GM10847 (cell line): Measurements from ENCODE around the gene TLL2.

Source experiments
- POLR2A ChIP-seq: IDR thresholded peaks from 2 replicates; pipeline ENCODE4 v1.6.1; 2011; ENCODE audit not compliant: insufficient read length; ENCODE audit errors: extremely low read depth

Gene TLL2

DNA sequence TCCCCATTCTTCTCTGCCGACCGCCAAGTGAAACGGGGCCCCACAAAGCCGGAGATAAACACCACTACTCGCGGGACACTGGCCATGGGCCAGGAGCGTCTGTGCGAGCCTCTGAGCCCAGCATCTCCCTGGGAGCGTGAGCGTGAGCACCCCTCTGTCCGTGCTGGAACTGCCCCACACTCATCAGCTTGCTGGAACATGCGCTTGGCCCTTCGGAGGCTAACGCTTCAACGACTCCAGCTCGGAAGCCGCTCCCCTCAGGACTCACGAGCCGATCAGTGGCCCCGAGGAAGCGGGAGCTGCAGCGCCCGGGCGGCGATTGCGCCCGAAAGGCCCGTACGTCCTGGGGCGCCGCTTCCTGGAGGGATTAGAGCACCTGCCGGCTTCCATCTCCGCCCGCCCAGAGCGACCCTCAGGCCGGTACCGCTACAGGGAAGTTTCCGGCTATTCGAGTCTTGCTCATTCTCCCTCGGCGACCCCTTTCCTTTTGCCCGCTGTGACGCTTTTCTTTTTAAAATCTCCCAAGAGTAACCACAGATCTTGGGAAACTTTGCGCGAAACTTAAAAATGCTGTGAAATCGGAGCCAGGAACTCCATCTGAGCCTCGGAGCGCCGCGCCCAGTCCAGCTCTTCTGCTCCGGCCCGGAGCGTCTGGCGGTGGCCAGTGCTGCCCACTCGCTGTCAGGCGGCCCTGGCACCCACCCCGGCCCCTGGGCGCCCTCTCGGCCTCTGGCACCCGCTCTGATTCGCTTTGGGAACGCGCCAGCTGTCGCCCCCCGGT is 1.0 kb downstream of the TLL2 start:
- no peak for TF ChIP-seq POLR2A

DNA sequence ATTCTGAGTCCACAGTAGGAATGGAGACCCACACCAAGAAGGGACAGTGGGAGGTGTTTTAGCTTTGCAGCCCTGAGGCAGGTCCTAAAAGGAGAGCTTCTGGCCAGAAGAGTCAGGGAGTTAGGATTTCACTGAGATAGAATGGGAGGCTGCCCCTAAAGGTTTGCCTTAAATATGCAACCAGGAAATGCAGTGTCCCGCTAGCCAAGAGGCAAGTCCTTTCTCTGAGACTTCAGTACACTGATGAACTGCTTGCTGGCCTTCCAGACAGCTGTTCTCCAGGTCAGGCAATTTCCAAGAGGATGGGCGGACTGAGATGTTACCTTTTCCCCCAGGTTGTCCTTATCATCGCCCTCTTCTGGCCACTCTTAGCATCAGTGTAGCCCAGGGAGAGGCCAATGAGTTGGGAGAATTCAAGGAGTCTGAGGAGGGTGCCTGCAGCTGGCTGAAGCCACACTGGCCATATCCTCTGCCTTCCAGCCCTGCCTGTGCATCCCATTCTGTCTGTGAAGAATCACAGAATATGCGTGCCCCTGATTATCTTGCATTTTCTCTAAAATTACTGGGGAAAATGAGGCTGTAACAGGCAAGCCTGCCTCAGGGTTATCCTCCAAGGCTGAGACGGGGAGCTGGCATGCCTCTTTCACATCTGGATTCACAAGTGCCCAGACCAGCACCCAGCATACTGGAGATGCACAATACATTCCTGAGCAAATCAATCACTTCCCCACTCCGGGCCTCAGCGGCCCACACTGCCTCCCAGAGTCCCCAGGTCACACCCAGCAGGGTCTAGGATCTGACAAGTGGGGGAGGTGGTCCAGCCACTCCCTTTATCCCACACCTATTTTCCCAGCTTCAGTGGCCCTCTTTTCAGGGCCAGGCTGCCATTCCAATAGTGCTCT is 2.4 kb downstream of the TLL2 start:
- no peak for TF ChIP-seq POLR2A

DNA sequence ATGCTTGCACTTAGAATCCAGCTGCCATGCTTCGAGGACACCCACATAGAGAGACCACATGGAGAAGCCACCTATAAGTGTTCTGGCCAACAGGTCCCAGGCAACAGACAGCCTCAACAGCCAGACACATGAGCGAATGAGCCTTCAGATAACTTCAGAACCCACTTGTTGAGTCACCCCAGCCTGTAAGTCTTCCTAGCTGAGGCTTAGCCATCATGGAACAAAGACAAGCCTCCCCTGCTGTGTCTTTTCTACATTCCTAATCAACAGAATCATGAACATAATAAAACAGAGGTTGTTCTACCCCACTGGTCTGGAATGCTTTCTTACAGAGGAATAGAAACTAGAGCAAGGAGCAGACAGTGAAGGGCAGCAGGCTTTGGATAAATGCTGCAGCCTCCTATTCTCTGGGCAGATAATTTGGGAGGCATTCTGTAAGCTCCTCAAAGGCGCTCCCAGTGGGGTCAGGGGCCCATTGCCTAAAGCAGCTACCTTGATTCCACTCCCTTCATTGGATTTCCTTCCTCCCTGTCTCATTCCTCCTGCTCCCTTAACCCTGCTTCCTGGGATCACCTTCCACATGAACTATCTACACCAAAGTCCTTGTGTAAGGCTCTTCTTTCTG is 4.6 kb downstream of the TLL2 start:
- no peak for TF ChIP-seq POLR2A

DNA sequence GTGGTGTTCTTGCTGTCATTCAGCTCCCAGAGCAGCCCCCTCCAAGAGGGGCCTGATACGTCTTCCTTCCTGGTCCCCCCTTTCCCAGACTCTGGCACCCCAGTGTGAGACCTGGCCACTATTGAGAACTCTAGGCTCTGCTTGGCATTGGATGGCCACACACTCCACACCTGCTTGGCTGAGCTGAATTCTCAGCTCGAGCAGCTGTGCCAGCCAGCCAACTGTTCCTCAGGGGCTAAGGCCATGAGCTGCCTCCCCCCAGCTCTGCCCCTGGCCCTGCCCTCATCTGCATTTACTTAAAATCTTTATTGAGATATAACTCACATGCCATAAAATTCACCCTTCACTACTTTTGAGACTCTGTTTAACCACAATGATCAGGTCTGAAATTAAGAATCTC is 6.7 kb downstream of the TLL2 start:
- no peak for TF ChIP-seq POLR2A

DNA sequence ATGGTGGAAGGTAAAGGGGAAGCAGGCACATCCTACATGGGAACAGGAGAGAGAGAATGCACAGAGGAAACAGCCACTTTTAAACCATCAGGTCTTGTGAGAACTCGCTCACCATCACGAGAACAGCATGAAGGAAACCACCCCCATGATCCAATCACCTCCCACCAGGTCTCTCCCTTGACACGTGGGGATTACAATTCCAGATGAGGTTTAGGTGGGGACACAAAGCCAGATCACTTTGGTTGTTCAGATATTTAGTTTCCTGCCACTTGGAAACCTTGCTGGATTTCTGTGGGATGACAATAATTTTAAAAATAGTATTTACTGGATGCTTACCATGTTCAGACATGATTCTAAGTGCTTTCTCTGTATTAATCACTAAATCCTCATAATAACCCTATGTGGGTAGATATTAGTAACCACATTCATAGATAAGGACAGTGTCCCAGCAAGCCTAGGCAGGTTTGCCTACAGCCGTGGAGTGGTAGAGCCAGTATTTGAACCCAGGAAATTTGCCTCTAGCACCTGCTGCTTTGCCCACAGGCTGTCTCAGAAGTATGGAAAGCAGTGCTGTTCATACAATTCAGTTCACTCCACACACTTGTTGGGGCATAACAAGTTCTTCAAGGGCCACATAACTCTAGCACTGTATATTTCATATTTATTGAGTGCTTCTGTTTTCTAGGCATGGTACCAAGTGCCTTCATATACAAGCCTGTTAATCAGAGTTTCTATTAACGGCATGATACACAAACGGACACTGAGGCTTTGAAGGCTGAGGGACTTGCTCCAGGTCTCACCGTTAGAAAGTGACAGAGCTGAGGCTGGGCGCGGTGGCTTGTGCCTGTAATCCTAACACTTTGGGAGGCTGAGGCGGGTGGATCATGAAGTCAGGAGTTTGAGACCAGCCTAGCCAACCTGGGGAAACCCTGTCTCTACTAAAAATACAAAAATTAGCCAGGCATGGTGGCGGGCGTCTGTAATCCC is 8.3 kb downstream of the TLL2 start:
- no peak for TF ChIP-seq POLR2A

DNA sequence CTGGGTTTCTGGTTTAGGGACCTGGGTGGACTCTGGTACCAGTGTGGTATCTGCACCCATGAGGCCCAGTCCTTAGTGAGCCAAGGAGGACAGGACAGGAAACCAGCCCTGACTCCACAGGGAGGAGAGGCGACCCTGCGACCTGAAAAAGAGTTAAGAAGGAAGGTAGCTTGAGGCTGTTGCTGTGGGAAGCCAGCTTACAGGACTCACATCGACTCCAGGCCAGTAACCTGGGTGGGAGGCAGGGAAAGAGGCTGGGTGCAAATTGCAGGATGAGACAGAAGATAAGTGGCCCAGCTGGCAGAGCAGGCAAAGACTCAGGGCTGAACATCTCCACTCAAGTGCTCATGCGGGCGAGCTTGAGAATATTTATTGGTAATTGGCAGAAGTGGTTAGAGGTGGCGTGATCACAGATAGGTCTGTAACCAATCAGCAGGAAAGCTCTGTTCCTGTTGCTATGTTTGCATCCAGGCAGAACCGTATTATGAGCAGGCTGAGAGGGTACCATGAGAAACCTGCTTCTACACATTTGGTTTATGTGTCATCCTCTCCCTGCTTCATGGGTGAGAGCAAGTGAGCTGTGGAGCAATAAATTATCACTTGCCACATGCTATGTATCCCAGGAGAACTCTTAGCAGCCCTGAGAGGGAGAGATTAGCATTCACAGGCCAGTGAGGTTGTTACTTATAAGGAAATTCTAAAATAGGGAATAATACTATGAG is 11.0 kb downstream of the TLL2 start:
- TF ChIP-seq POLR2A, result no peak

DNA sequence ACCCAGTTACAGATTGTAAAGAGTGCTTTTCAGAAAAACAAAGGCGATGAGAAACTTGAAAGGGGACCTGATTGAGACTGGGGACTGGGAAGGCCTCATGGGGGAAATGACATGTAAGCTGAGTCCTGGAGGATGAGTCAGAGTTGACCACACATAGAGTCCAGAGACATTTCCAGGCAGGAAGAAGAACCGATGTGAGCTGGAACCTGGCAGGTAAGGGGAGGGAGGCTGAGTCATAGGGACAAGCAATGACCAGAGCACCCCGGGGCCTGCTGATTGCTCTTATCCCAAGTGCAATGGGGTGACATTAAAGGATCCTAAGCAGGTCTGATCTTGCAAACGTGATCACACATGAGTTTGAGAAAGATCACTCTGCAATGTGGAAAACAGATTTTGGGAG is 11.7 kb downstream of the TLL2 start:
- no peak for TF ChIP-seq POLR2A

DNA sequence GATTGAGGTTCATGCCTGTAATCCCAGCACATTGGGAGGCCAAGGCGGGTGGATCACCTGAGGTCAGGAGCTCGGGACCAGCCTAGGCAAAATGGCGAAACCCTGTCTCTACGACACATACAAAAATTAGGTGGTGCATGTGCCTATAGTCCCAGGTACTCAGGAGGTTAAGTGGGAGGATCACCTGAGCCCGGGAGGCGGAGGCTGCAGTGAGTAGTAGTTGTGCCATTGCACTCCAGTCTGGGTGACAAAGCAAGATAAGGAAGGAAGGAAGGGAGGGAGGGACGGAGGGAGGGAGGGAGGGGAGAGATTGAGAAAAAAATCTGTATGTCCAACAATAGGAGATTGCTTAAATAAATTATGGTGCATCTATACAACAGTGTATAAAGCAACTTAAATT is 13.2 kb downstream of the TLL2 start:
- no peak for TF ChIP-seq POLR2A

DNA sequence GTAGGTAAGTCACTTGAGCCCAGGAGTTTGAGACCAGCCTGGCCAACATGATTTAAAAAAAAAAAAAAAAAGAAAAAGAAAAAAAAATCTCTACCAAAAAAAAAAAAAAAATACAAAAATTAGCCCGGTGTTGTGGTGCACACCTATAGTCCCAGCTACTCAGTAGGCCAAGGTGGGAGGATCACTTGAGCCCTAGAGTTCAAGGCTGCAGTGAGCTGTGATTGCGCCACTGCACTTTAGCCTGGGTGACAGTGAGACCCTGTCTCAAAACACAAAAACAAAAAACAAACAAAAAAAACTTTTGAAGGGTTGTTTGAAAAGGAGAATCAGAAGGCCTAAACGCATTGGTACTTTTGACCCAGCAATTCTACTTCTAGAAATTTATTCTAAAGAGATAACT is 13.7 kb downstream of the TLL2 start:
- TF ChIP-seq POLR2A, result no peak

DNA sequence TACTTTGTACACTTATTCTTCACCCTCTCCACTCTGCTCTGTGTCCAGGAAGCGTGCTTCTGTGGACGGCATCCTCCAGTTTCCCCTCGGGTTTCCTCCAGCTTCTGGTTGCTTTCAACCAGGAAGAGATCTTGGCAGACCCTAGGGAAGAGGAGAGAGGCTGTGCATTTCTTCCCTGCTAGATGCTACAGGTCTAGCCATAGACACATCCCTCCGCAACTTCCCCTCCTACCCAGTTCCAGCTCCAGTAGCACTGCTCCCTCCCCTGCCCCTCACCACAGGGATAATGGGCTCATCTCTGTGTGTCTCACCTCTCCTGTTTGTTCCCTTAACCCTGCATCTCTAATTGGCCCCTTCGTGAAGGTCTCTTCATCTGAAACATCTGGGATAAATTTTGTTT is 16.3 kb downstream of the TLL2 start:
- no peak for TF ChIP-seq POLR2A

DNA sequence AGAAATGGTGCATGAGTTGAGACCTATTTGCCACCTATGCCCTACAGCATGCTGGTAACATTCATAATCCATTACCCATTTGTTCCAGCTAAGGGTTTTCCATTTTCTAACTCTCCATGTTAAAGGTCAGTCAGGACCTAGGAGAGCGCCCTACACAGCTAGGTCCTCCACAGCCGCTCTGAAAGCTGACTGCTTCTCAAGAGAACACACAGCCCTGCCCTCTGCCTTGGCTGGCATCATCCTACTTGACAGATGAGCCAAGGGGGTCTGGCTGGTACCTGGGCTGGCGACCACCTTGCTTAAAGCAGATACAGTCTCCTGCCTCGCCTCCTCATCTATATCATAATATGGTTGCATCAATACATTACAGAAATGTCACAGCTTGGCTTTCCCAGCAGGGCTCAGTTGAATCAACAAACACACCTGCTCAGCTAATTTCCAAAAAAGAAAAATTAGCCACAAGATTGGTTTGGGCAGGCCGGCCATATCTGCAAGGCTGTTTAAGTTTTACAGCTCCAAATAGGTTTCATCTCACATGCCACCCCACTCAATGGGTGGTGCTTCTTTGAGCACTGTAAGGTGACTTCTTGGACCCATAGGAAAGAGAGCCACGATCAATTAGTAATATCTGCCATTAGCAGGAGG is 17.3 kb downstream of the TLL2 start:
- TF ChIP-seq POLR2A, result no peak

DNA sequence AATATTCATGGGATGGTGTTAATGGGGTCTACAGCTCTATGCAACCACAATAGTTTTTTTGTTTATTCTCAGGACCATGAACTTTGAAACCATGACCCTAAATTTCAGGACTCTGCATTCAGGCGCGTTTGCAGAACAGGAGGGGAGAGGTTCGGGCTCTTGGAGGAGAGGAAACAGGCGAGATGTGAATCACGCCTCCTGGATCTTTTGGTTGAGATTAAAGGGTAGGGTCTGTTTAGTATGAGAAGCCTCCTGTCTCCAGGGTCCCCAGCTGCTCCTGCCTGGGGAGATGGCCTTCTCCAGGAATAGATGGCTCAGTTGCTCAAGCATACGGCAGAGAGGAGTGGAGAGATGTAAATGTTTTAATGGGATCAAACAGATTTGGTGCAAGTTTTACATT is 18.2 kb downstream of the TLL2 start:
- no peak for TF ChIP-seq POLR2A

DNA sequence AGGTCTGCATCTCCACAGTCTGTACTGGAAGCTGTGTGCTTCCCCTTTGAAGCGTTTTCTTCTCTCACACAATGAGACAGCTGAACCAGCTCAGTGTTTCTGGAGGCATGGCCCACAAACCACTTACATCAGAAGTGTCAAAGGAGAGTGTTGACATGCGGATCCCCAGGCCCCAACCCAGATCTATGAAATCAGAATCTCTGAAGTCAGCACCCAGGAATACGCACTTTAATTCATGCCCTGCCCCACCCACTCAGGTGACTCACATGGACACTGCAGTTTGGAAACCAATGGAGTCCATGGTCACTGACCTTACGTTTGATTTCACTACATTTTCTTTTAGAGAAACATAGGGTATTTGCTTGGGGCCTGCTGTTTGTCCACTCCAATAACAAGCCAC is 19.0 kb downstream of the TLL2 start:
- no peak for TF ChIP-seq POLR2A
